ENCODE results near the gene GPR4.

Gene GPR4

GRCh38 chr19:45581576-45581975 lies 20.4 kb downstream of the GPR4 start:
- Histone ChIP-seq H3K4me1 (ENCODE audit: control insufficient read depth, insufficient read depth, low read length) (peaks cover 15% of the 10 kb centered on the region), H3K27me3 (ENCODE audit: control insufficient read depth, insufficient read depth, low read length) (no peaks in the 10 kb centered on the region), H3K9me3 (ENCODE audit: control insufficient read depth, insufficient read depth, low read length) (no peaks in the 10 kb centered on the region), H3K36me3 (ENCODE audit: control insufficient read depth, insufficient read depth, low read length) (no peaks in the 10 kb centered on the region), H3K4me3 (ENCODE audit: low read depth, low read length) (no peak overlapping the region), H3K9ac (ENCODE audit: low read depth, low read length) (no peak overlapping the region)

GRCh38 chr19:45578861-45579260 lies 23.2 kb downstream of the GPR4 start:
- Histone ChIP-seq H3K9me3 (ENCODE audit: control insufficient read depth, insufficient read depth, low read length) (no peaks in the 10 kb centered on the region), H3K27me3 (ENCODE audit: control insufficient read depth, insufficient read depth, low read length) (no peaks in the 10 kb centered on the region), H3K4me1 (ENCODE audit: control insufficient read depth, insufficient read depth, low read length) (peaks cover 15% of the 10 kb centered on the region), H3K4me3 (ENCODE audit: low read depth, low read length) (no peak overlapping the region), H3K36me3 (ENCODE audit: control insufficient read depth, insufficient read depth, low read length) (no peaks in the 10 kb centered on the region), H3K9ac (ENCODE audit: low read depth, low read length) (no peak overlapping the region)

- Histone ChIP-seq H3K36me3 (ENCODE audit: control insufficient read depth, insufficient read depth, low read length) (no peaks in the 10 kb centered on the region), H3K4me1 (ENCODE audit: control insufficient read depth, insufficient read depth, low read length) (peaks cover 14% of the 10 kb centered on the region), H3K4me3 (ENCODE audit: low read depth, low read length) (no peak overlapping the region), H3K27me3 (ENCODE audit: control insufficient read depth, insufficient read depth, low read length) (no peaks in the 10 kb centered on the region), H3K9ac (ENCODE audit: low read depth, low read length) (no peak overlapping the region), H3K9me3 (ENCODE audit: control insufficient read depth, insufficient read depth, low read length) (no peaks in the 10 kb centered on the region)
Measured at GRCh38 chr19:45577111-45577905, 24.7 kb downstream of the GPR4 start.

- Histone ChIP-seq H3K9me3 (ENCODE audit: control insufficient read depth, insufficient read depth, low read length) (no peaks in the 10 kb centered on the region), H3K27me3 (ENCODE audit: control insufficient read depth, insufficient read depth, low read length) (no peaks in the 10 kb centered on the region), H3K9ac (ENCODE audit: low read depth, low read length) (no peak overlapping the region), H3K4me1 (ENCODE audit: control insufficient read depth, insufficient read depth, low read length) (peaks cover 14% of the 10 kb centered on the region), H3K36me3 (ENCODE audit: control insufficient read depth, insufficient read depth, low read length) (no peaks in the 10 kb centered on the region), H3K4me3 (ENCODE audit: low read depth, low read length) (no peak overlapping the region)
Measured at GRCh38 chr19:45576682-45577081, 25.3 kb downstream of the GPR4 start.

GRCh38 chr19:45575216-45575615 lies 26.8 kb downstream of the GPR4 start:
- peaks cover 14% of the 10 kb centered on the region for H3K4me1 ChIP-seq (ENCODE audit: control insufficient read depth, insufficient read depth, low read length)
- H3K9me3 ChIP-seq (ENCODE audit: control insufficient read depth, insufficient read depth, low read length): no peaks in the 10 kb centered on the region
- no peaks in the 10 kb centered on the region for H3K27me3 ChIP-seq (ENCODE audit: control insufficient read depth, insufficient read depth, low read length)
- H3K9ac ChIP-seq (ENCODE audit: low read depth, low read length): no peak overlapping the region
- no peaks in the 10 kb centered on the region for H3K36me3 ChIP-seq (ENCODE audit: control insufficient read depth, insufficient read depth, low read length)
- H3K4me3 ChIP-seq (ENCODE audit: low read depth, low read length): no peak overlapping the region

- Histone ChIP-seq H3K9ac (ENCODE audit: low read depth, low read length) (no peak overlapping the region), H3K4me3 (ENCODE audit: low read depth, low read length) (no peak overlapping the region), H3K9me3 (ENCODE audit: control insufficient read depth, insufficient read depth, low read length) (no peaks in the 10 kb centered on the region), H3K27me3 (ENCODE audit: control insufficient read depth, insufficient read depth, low read length) (no peaks in the 10 kb centered on the region), H3K4me1 (ENCODE audit: control insufficient read depth, insufficient read depth, low read length) (peaks cover 14% of the 10 kb centered on the region), H3K36me3 (ENCODE audit: control insufficient read depth, insufficient read depth, low read length) (no peaks in the 10 kb centered on the region)
Measured at GRCh38 chr19:45574526-45574925, 27.5 kb downstream of the GPR4 start.

DNA sequence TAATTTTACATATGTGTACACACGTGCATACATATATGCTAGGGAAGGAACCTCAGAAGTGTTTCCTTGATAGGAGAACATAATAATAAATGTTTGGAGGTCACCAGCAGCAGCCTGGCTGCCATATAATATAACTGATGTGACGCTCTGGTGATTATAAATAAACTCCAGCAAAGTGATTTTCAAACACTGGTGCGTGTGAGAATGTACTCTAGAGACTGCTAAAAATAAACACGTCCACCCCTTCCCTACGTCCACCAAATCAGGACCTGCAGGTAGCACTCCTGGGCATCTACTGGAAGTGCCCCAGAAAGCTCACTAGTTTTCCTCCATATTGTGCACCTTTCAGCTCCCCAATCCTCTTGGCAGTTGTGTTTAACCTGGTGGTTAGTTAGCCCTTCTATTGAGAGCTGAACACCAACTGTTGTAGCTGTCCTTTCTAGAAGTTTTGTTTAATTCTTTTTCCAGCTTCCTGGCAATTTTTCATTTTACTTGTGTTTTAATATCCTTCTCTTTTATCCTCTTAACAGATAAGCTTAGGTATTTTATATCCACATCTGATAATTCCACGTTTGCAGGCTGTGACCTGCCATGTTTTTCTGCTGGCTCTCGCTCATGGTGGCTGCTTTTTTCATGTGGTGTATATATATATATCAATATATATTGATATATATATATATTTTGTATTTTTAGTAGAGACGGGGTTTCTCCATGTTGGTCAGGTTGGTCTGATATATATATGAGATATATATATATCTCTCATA lies 30.4 kb downstream of the GPR4 start:
- H3K9ac ChIP-seq (ENCODE audit: low read depth, low read length): no peak overlapping the region
- H3K4me3 ChIP-seq (ENCODE audit: low read depth, low read length): no peak overlapping the region
- H3K4me1 ChIP-seq (ENCODE audit: control insufficient read depth, insufficient read depth, low read length): peaks cover 1% of the 10 kb centered on the region
- H3K36me3 ChIP-seq (ENCODE audit: control insufficient read depth, insufficient read depth, low read length): no peaks in the 10 kb centered on the region
- no peaks in the 10 kb centered on the region for H3K27me3 ChIP-seq (ENCODE audit: control insufficient read depth, insufficient read depth, low read length)
- no peaks in the 10 kb centered on the region for H3K9me3 ChIP-seq (ENCODE audit: control insufficient read depth, insufficient read depth, low read length)

- H3K9me3 ChIP-seq (ENCODE audit: control insufficient read depth, insufficient read depth, low read length): no peaks in the 10 kb centered on the region
- H3K4me3 ChIP-seq (ENCODE audit: low read depth, low read length): no peak overlapping the region
- H3K9ac ChIP-seq (ENCODE audit: low read depth, low read length): no peak overlapping the region
- H3K36me3 ChIP-seq (ENCODE audit: control insufficient read depth, insufficient read depth, low read length): no peaks in the 10 kb centered on the region
- no peaks in the 10 kb centered on the region for H3K4me1 ChIP-seq (ENCODE audit: control insufficient read depth, insufficient read depth, low read length)
- no peaks in the 10 kb centered on the region for H3K27me3 ChIP-seq (ENCODE audit: control insufficient read depth, insufficient read depth, low read length)
Measured at GRCh38 chr19:45569619-45570421, 32.2 kb downstream of the GPR4 start.

GRCh38 chr19:45568732-45569131 lies 33.3 kb downstream of the GPR4 start:
- Histone ChIP-seq H3K4me3 (ENCODE audit: low read depth, low read length) (no peak overlapping the region), H3K27me3 (ENCODE audit: control insufficient read depth, insufficient read depth, low read length) (no peaks in the 10 kb centered on the region), H3K9me3 (ENCODE audit: control insufficient read depth, insufficient read depth, low read length) (no peaks in the 10 kb centered on the region), H3K9ac (ENCODE audit: low read depth, low read length) (no peak overlapping the region), H3K36me3 (ENCODE audit: control insufficient read depth, insufficient read depth, low read length) (no peaks in the 10 kb centered on the region), H3K4me1 (ENCODE audit: control insufficient read depth, insufficient read depth, low read length) (peaks cover 4% of the 10 kb centered on the region)

GRCh38 chr19:45567609-45568008 lies 34.4 kb downstream of the GPR4 start:
- Histone ChIP-seq H3K4me1 (ENCODE audit: control insufficient read depth, insufficient read depth, low read length) (peaks cover 4% of the 10 kb centered on the region), H3K9ac (ENCODE audit: low read depth, low read length) (no peak overlapping the region), H3K4me3 (ENCODE audit: low read depth, low read length) (no peak overlapping the region), H3K36me3 (ENCODE audit: control insufficient read depth, insufficient read depth, low read length) (no peaks in the 10 kb centered on the region), H3K9me3 (ENCODE audit: control insufficient read depth, insufficient read depth, low read length) (no peaks in the 10 kb centered on the region), H3K27me3 (ENCODE audit: control insufficient read depth, insufficient read depth, low read length) (no peaks in the 10 kb centered on the region)

DNA sequence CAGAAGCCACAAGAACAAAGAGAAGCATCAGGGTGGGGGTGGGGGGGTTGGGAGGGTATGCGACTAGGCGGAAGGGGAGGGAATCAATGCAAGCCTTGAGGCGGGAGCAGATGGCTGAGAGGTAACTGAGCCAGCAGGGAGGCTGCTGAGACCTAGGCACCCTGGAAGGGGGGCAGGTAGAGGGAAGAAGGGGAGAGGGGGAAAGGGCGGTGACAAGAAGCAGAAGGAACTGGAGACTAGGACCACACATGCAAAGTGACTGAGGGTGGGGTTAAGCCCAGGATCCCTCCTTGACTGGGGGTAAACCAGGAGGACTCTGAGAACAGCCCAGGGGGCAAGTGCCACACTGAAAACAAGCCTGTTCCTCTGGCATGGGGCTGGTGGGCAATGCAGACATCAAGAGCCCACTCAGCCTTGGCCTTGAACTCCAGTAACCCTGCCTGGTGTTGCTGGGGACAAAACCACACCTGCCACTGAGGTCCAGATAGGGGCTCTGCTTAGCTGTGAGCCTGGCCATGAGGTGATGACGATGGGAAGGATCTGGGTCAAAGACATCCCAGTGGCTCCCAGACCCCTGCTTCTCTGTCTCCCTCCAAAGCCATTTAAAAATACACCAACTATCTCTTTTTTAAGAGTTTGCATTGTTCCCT lies 37.8 kb downstream of the GPR4 start:
- H3K4me1 ChIP-seq (ENCODE audit: control insufficient read depth, insufficient read depth, low read length): peaks cover 4% of the 10 kb centered on the region
- no peaks in the 10 kb centered on the region for H3K9me3 ChIP-seq (ENCODE audit: control insufficient read depth, insufficient read depth, low read length)
- H3K27me3 ChIP-seq (ENCODE audit: control insufficient read depth, insufficient read depth, low read length): no peaks in the 10 kb centered on the region
- no peak overlapping the region for H3K9ac ChIP-seq (ENCODE audit: low read depth, low read length)
- peak overlapping the region; percentile 30 for H3K4me3 ChIP-seq (ENCODE audit: low read depth, low read length)
- H3K36me3 ChIP-seq (ENCODE audit: control insufficient read depth, insufficient read depth, low read length): no peaks in the 10 kb centered on the region
